Measurements from ENCODE around the gene DEF6.
"Not testable (repeated sequence)": the region's sequence is repeated elsewhere in the genome, so short reads cannot be mapped to it uniquely, and the experiment has no call there.

DEF6 gene

GRCh38 chr6:35309611-35310264 lies 12.1 kb downstream of the DEF6 start:
- no peak for DNase-seq

- DNase-seq: no peak
These were observed 12.7 kb downstream of the DEF6 start for GRCh38 chr6:35310265-35310831.

- DNase-seq: no peak
These were observed 13.9 kb downstream of the DEF6 start for GRCh38 chr6:35311390-35312075.

GRCh38 chr6:35312076-35312800 lies 14.6 kb downstream of the DEF6 start:
- no peak for DNase-seq

GRCh38 chr6:35312807-35313206 lies 15.2 kb downstream of the DEF6 start:
- no peak for DNase-seq

GRCh38 chr6:35317483-35318195 lies 20.0 kb downstream of the DEF6 start:
- peak in 3 of 58 donors; percentile 26 to 31 (median 28) for DNase-seq

GRCh38 chr6:35318196-35319171 lies 20.9 kb downstream of the DEF6 start:
- DNase-seq: peak in 56 of 58 donors; percentile 10 to 87 (median 73)

- no peak for DNase-seq
These were observed 21.9 kb downstream of the DEF6 start for GRCh38 chr6:35319346-35320030.

- DNase-seq: no peak
These were observed 22.4 kb downstream of the DEF6 start for GRCh38 chr6:35320031-35320410.

GRCh38 chr6:35321091-35321490 lies 23.5 kb downstream of the DEF6 start:
- no peak for DNase-seq

GRCh38 chr6:35327349-35328027 lies 29.9 kb downstream of the DEF6 start:
- DNase-seq: peak in 21 of 58 donors; percentile 2 to 57 (median 16)

- no peak for DNase-seq
These were observed 30.6 kb downstream of the DEF6 start for GRCh38 chr6:35328108-35328723.

GRCh38 chr6:35328965-35329364 lies 31.3 kb downstream of the DEF6 start:
- DNase-seq: not testable (repeated sequence)

GRCh38 chr6:35330541-35331119 lies 33.0 kb downstream of the DEF6 start:
- DNase-seq: no peak

- not testable (repeated sequence) for DNase-seq
These were observed 34.7 kb downstream of the DEF6 start for GRCh38 chr6:35332074-35332887.

- no peak for DNase-seq
These were observed 43.9 kb downstream of the DEF6 start for GRCh38 chr6:35341557-35341956.
